Measurements from ENCODE around the gene PCAT7. TPM values are rescaled to one million over a fixed set of nuclear protein-coding genes. Genes with fewer than 3 reads are reported as not detected.
"Not testable (repeated sequence)": the region's sequence is repeated elsewhere in the genome, so short reads cannot be mapped to it uniquely, and the experiment has no call there.

PCAT7 gene
- polyA plus RNA-seq, 1 donor, result 0.40 TPM

- no peak for DNase-seq
These were observed 5.4 kb downstream of the PCAT7 start for GRCh38 chr9:94560237-94560636.

DNA sequence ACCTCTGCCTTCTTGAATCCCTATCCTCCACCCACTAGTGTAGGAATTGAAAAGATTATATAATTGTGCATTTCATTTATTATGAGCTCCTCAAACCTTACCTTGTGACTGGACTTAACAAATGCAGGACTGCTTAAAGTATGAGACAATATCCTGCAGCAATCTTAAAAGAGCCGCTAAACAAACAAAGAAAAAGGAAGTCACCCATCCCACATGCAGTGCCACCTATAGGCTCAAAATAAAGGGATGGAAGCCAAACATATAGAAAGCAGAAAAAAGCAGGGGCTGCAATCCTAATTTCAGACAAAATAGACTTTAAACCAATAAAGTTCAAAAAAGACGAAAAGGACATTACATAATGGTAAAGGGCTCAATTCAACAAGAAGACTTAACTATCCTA lies 8.7 kb downstream of the PCAT7 start:
- DNase-seq, result no peak

DNA sequence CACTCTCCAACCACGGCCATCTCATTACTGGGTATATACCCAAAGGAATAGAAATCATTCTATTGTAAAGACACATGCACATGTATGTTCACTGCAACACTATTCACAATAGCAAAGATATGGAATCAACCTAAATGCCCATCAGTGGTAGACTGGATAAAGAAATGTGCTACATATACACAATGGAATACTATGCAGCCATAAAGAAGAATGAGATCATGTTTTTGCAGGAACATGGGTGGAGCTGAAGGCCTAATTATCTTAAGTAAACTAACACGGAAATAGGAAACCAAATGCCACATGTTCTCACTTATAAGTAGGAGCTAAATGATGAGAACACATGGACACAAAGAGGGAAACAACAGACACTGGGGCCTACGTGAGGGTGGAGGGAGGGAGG lies 9.4 kb downstream of the PCAT7 start:
- not testable (repeated sequence) for DNase-seq

- DNase-seq, result no peak
These were observed 11.7 kb downstream of the PCAT7 start for GRCh38 chr9:94566550-94566949.

DNA sequence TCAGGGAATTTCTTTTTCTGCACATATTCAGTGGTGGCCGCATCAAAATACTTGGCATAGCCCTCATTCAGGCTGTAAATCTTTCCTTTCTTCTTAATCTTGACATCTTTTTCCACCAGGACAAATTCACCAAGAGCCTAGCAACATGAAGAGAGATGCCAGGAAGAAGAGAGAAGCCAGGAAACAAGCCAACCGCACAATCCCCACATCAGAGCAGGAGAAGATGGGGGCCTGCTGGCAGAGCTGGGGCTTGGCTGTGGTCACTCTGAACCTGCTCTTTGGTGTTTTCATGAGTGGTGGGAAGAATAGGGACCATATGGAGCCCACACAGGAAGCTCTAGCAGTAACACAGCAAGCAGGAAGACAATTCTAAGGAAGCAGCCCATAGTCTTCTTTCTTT lies 12.4 kb downstream of the PCAT7 start:
- DNase-seq, result no peak

GRCh38 chr9:94568250-94568889 lies 13.5 kb downstream of the PCAT7 start:
- DNase-seq, result no peak

DNA sequence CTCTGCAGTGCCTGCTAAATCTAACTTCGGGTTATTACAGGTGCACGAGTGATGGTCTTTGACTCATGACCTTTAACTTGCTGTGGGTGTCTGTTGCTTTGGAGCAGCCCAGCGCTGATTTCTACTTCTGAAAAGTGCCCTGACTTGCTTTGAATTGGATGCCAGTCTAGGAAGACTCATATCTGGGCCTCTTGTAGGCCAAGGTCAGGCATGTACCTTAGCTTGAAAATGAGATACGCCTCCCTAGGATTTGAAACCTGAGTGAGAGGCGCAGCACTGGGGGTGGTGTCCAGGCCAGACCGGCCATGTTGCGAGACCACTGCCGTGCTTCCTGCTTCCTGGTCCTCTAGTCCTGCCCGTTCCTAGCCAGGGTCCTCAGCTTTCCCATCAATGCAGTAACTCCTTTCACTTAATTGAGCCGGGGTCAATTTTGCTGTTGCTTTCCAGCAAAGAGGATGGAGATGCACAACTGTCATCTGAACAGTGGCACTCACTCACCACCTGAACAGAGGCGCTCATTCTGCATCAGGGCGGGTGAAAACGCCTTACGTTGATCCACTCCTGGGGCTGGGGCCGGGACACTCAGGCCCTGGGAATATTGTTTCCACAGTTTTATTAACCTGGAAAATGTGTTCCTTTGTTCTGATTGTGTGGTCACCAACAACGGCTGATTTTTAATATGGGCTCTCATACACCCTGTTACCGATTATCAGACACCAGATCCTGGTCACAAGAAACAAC lies 14.3 kb downstream of the PCAT7 start:
- no peak for DNase-seq

DNA sequence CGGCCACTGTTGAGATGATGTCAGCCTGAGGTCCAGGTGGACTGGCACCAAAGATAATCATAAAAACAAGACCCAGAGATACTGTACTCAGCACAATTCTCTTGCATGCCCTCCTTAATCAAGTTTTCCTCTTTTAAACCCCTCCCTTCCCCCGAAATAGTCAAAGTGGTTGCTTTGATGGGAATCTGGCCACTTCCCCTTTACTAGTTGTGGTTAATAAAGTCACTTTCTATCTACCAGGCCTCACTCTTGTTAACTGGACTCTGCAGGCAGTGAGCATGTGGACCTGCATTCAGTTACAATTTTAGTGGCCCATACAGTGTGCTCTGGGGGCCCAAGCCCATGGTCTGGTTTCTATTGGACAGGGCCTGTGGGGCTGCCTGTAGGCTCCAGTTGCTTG lies 21.2 kb downstream of the PCAT7 start:
- no peak for DNase-seq

DNA sequence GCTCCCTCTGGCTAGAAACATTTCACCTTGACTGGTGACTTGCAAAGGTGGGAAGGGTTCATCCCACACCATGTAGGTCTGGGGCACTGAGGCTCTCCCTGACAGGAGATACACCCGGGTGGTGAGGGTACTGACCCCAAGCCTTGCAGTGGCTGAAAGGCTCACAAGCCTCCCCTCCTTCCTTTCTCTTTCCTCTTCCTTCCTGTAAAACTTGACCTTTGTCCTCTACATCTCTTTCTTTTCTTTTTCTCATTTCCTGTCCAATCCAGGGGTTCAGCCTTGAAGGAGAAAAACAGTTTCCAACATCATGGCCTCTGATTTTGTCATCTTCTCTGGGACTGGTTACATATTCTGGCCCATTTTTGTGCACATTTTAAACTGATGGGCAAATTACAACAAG lies 22.2 kb downstream of the PCAT7 start:
- no peak for DNase-seq

GRCh38 chr9:94577571-94577970 lies 22.7 kb downstream of the PCAT7 start:
- DNase-seq, result no peak

- DNase-seq, result no peak
These were observed 26.8 kb downstream of the PCAT7 start for GRCh38 chr9:94581728-94582127.

GRCh38 chr9:94584555-94584954 lies 29.7 kb downstream of the PCAT7 start:
- DNase-seq, result no peak

GRCh38 chr9:94586316-94586715 lies 31.4 kb downstream of the PCAT7 start:
- DNase-seq, result no peak

- DNase-seq, result no peak
These were observed 31.9 kb downstream of the PCAT7 start for GRCh38 chr9:94586814-94587213.

- no peak for DNase-seq
These were observed 33.8 kb downstream of the PCAT7 start for GRCh38 chr9:94588681-94589080.

DNA sequence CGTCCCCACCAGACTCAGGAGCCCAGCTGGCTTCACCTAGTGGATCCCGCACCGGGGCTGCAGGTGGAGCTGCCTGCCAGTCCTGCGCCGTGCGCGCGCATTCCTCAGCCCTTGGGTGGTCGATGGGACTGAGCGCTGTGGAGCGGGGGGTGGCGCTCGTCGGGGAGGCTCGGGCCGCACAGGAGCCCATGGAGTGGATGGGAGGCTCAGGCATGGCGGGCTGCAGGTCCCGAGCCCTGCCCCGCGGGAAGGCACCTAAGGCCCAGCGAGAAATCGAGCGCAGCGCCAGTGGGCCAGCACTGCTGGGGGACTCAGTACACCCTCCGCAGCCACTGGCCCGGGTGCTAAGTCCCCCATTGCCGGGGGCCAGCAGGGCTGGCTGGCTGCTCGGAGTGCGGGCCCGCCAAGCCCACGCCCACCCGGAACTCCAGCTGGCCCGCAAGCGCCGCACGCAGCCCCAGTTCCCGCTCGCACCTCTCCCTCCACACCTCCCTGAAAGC lies 36.2 kb downstream of the PCAT7 start:
- DNase-seq, result not testable (repeated sequence)

GRCh38 chr9:94591876-94592275 lies 37.0 kb downstream of the PCAT7 start:
- no peak for DNase-seq

DNA sequence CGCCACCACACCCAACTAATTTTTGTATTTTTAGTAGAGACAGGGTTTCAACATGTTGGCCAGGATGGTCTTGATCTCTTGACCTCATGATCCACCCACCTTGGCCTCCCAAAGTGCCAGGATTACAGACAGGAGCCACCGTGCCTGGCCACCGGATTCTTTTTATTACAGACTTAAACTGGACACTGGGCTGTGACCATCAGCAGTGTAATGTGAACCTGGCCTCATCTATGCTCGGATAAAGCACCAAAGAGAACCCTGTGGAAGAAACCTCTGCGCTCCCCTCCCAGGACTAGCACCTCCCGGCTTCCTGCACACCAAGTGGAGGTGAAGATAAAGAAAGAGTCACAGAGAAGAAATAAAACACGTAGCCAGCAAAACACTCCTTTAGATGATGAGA lies 37.8 kb downstream of the PCAT7 start:
- not testable (repeated sequence) for DNase-seq

DNA sequence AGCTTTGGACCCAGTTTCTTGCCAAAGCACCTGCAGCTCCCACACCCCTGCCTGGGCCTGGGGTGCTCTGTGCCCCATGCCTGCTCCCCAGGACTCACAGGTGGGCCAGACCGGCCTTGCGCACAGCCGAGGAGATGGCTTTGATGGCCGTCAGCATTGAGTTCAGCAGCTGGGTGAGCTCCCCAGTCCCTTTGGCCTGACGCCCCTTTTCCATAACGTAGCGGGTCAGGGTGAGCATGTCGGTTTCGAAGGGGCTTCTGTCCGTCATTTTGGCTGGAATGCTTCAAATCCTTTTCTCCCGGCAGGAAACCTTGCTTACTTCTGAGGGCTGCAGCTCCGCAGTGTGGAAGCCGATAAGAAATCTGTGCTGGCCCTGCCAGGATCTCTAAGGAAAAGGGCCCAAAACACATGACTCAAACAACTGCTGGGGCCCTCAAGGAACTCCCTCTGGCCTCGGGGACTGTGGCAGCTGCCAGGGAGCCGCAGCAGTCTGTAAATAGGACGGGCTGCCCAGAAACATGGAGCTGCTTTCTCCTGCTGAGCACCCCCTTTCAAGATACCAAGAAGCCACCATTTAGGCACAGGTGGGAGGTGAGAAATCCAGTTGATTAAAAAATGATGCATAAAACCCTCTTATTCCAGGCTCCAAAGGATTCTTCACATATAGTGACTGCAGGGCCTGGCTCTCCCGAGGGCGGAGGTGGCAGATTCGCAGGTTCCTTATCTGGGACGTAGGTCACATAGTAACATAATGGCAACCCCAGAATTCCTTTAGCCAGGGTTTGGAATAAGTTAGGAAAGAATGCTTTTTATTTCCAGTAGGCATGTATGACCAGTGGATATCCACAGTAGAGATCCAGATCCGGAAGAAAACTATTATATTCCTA lies 38.8 kb downstream of the PCAT7 start, which contains the start of gene FBP2:
FBP2 (minus strand) TSS at position 366 of the 887 bp plus-strand sequence; CDS start at position 268, 98 bp downstream.
- DNase-seq, result no peak

GRCh38 chr9:94599102-94599501 lies 44.2 kb downstream of the PCAT7 start:
- DNase-seq, result no peak

- DNase-seq, result no peak
These were observed 45.4 kb downstream of the PCAT7 start for GRCh38 chr9:94600258-94600657.

DNA sequence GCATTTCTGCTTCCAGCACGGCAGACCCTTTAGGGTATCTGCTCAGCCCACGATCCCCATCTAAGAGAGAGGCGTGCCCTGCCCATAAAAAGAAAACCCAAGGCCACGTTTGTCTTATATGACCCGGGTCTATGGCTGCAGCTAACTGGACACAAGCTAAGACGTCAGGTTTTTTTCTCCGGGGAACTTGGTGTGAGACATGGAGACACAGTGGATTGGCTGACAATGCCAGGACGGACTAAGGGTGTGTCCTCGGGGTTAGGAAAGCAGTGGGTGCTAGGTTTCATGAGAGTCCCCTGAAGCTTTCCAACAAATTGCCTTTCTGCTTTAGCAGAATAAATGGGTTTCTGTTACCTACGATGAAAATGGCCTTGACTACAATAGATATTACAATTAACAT lies 45.8 kb downstream of the PCAT7 start:
- no peak for DNase-seq

DNA sequence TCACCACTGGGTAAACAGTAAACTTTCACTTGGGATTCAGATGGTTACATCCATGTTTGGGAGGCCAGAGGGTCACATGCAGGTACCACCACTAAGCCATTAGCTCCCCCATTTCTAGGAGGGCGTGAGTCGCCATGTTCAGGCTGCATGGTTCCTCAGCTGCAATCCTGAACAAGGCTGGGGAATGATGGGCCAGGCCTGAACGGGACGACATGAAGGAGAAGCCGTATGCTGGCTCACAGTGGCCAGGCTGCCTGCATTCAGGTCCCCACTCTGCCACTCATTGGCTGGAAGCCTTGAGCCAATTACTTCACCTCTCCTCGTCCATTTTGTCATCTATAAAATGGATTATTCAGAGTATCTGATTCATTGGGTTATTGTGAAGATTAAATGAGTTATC lies 47.8 kb downstream of the PCAT7 start:
- DNase-seq, result no peak
